Suprapubic skin (tissue), 4 donors: ENCODE results near the gene S100PBP. TPM values are rescaled to one million over a fixed set of nuclear protein-coding genes. Genes with fewer than 3 reads are reported as not detected.
"Not testable (repeated sequence)": the region's sequence is repeated elsewhere in the genome, so short reads cannot be mapped to it uniquely, and the experiment has no call there.

Experiments
- DNase-seq, 2 donors: peaks; one replicate each; pipeline ENCODE4 v3.0.0-alpha.2; 2019; ENCODE audit warnings: low spot score in 2 of 2
- H3K27ac ChIP-seq: fragments of 200-600 bp; sonication (generic); one replicate; pipeline ENCODE4 v1.5.1; 2019
- H3K27me3 ChIP-seq: fragments of 200-600 bp; sonication (generic); one replicate; pipeline ENCODE4 v1.5.1; 2019
- H3K36me3 ChIP-seq: fragments of 200-600 bp; sonication (generic); one replicate; pipeline ENCODE4 v1.5.1; 2019
- H3K4me1 ChIP-seq: fragments of 200-600 bp; sonication (generic); one replicate; pipeline ENCODE4 v1.5.1; 2019
- H3K4me3 ChIP-seq: fragments of 200-600 bp; sonication (generic); one replicate; pipeline ENCODE4 v1.5.1; 2019; ENCODE audit warnings: mild to moderate bottlenecking
- H3K9me3 ChIP-seq: fragments of 200-600 bp; sonication (generic); one replicate; pipeline ENCODE4 v1.5.1; 2019
- EP300 ChIP-seq: sonication (generic); formaldehyde crosslinking; IDR thresholded peaks from one replicate; pipeline ENCODE4 v1.6.1; 2017; ENCODE audit warnings: antibody characterized with exemption
- POLR2A ChIP-seq, 2 donors: fragments of 450-650 bp; IDR thresholded peaks; one replicate each; pipeline ENCODE4 v1.6.1; 2017; ENCODE audit warnings: antibody characterized with exemption in 2 of 2, mild to moderate bottlenecking in 2 of 2, moderate library complexity in 2 of 2
- POLR2AphosphoS5 ChIP-seq, 3 donors: sonication (generic); formaldehyde crosslinking; IDR thresholded peaks; one replicate each; pipeline ENCODE4 v1.6.1; 2017; ENCODE audit warnings: antibody characterized with exemption in 3 of 3
- WGBS: methylation state at CpG from one replicate; pipeline ENCODE4 v1.1.5; 2018; 5-methylcytosine and 5-hydroxymethylcytosine counted together
- total RNA-seq, 4 donors: library from RNA; depleted of rRNA; stranded (reverse); fragments of >200 nt; gene quantifications; one replicate each; pipeline ENCODE4 v1.1.0, GENCODE V29; 2016
- TF ChIP-seq, protein P1 (sequence below), 2 donors: fragments of 200-600 bp in 1 of 2; fragments of 450-650 bp in 1 of 2; sonication (generic) in 1 of 2; IDR thresholded peaks; one replicate each; pipeline ENCODE4 v1.5.1; 2016 to 2019; ENCODE audit warnings: antibody characterized with exemption in 2 of 2, mild to moderate bottlenecking in 1 of 2, moderate library complexity in 1 of 2

Gene S100PBP
- total RNA-seq, 4 donors from 2014 or later: 8.8 to 39.7 (median 18.1) TPM

DNA sequence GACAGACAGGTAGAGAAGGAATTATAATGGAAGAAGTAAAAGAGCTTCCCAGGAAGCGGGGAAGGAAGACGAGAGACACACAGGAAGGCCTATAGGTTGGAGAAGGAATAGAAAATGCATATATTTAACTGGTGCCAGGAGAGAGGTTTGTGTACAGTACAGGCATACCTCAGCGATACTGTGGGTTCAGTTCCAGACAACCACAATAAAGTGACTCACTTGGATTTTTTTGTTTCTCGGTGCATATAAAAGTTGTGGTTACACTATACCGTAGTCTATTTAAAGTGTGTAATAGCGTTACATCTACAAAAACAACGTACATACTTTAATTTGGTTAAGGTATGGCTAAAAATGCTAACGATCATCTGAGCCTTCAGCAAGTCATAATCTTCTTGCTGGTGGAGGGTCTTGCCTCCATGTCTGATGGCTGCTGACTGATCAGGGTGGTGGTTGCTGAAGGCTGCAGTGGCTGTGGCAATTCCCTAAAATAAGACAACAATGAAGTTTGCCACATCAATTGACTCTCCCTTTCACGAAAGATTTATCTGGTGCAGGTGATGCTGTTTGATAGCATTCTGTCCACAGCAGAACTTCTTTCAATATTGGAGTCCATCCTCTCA is 16.2 kb upstream of the S100PBP start:
- Histone ChIP-seq H3K9me3 (no peaks in the 10 kb centered on the region), H3K4me3 (no peak overlapping the region), H3K36me3 (peaks cover 60% of the 10 kb centered on the region), H3K27ac (no peak overlapping the region), H3K4me1 (no peaks in the 10 kb centered on the region), H3K27me3 (no peaks in the 10 kb centered on the region)
- TF ChIP-seq, protein P1, sequence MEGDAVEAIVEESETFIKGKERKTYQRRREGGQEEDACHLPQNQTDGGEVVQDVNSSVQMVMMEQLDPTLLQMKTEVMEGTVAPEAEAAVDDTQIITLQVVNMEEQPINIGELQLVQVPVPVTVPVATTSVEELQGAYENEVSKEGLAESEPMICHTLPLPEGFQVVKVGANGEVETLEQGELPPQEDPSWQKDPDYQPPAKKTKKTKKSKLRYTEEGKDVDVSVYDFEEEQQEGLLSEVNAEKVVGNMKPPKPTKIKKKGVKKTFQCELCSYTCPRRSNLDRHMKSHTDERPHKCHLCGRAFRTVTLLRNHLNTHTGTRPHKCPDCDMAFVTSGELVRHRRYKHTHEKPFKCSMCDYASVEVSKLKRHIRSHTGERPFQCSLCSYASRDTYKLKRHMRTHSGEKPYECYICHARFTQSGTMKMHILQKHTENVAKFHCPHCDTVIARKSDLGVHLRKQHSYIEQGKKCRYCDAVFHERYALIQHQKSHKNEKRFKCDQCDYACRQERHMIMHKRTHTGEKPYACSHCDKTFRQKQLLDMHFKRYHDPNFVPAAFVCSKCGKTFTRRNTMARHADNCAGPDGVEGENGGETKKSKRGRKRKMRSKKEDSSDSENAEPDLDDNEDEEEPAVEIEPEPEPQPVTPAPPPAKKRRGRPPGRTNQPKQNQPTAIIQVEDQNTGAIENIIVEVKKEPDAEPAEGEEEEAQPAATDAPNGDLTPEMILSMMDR (IDR thresholded peaks at IDR 0.05): no peak
- TF ChIP-seq POLR2AphosphoS5 (IDR thresholded peaks at IDR 0.05) (no peak), POLR2A (IDR thresholded peaks at IDR 0.05) (no peak)
- DNase-seq: no peak
- WGBS: 78% methylated on average over 9 of the region's 9 CpGs

DNA sequence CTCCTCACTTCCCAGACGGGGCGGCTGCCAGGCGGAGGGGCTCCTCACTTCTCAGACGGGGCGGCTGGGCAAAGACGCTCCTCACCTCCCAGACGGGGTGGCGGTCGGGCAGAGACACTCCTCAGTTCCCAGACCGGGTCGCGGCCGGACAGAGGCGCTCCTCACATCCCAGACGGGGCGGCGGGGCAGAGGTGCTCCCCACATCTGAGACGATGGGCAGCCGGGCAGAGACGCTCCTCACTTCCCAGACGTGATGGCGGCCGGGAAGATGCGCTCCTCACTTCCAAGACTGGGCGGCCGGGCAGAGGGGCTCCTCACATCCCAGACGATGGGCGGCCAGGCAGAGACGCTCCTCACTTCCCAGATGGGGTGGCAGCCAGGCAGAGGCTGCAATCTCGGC is 13.0 kb upstream of the S100PBP start:
- H3K36me3 ChIP-seq: peaks cover 63% of the 10 kb centered on the region
- H3K27me3 ChIP-seq, H3K9me3 ChIP-seq, H3K27ac ChIP-seq, DNase-seq, H3K4me1 ChIP-seq, H3K4me3 ChIP-seq: not testable (repeated sequence)
- no CpG with 5 or more reads among the region's 30 CpGs for WGBS

DNA sequence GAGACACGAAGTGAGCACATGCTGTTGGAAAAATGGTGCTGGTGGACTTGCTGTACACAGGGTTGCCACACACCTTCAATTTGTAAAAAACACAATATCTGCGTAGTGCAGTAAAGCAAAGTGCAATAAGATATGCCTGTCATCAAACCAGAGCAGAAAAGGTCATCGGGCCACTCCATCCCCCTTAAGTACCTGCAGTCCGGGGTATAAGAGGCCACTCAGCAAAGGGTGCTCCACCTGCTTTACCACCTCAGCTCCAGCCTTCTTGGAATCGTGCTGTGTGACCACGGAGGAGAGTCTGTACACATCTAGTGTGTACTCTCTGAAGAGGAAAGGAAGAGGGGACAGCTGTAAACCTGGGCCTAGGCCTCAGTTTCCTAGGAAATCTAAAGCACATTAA is 11.2 kb upstream of the S100PBP start:
- no peaks in the 10 kb centered on the region for H3K27me3 ChIP-seq
- 92% methylated on average over 6 of the region's 6 CpGs for WGBS
- H3K36me3 ChIP-seq: peaks cover 72% of the 10 kb centered on the region
- no peak overlapping the region for H3K27ac ChIP-seq
- H3K4me3 ChIP-seq: no peak overlapping the region
- TF ChIP-seq POLR2A (IDR thresholded peaks at IDR 0.05): no peak
- TF ChIP-seq EP300: no peak
- no peak for TF ChIP-seq POLR2AphosphoS5 (IDR thresholded peaks at IDR 0.05)
- TF ChIP-seq, protein P1 (IDR thresholded peaks at IDR 0.05): no peak
- no peak for DNase-seq
- no peaks in the 10 kb centered on the region for H3K4me1 ChIP-seq
- no peaks in the 10 kb centered on the region for H3K9me3 ChIP-seq

DNA sequence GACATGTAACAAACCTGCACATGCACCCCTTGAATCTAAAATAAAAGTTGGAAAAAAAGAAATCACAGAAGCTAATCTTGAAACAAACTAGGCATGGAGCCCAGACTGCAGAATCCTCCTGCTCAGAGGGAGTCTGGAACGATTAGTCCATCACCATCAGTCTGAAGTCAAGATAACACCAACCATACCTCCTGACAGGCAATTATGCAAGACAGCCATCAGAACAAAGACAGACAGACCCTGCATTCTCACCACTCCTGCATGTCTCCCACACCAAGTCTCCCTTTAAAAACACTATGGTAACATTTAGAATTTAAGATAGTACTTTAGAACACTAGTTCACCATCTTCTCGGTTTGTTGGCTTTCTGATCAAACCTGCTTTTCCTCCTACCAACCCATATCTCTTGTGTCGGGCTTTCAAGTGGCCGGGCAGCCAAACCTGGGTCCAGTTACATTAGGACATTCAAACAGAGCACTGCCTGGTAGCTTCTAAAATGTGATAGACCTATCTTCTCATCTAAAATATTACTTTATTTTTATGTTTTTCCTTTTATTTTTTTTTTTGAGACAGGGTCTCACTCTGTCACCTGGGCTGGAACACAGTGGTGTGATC is 10.4 kb upstream of the S100PBP start:
- Histone ChIP-seq H3K27me3 (no peaks in the 10 kb centered on the region), H3K4me1 (no peaks in the 10 kb centered on the region), H3K27ac (no peak overlapping the region), H3K4me3 (no peak overlapping the region), H3K9me3 (no peaks in the 10 kb centered on the region), H3K36me3 (peaks cover 68% of the 10 kb centered on the region)
- TF ChIP-seq, protein P1 (IDR thresholded peaks at IDR 0.05): no peak
- TF ChIP-seq POLR2A (IDR thresholded peaks at IDR 0.05): no peak
- no peak for TF ChIP-seq POLR2AphosphoS5 (IDR thresholded peaks at IDR 0.05)
- no peak for TF ChIP-seq EP300
- DNase-seq: no peak
- 80% methylated on average over 4 of the region's 4 CpGs for WGBS

DNA sequence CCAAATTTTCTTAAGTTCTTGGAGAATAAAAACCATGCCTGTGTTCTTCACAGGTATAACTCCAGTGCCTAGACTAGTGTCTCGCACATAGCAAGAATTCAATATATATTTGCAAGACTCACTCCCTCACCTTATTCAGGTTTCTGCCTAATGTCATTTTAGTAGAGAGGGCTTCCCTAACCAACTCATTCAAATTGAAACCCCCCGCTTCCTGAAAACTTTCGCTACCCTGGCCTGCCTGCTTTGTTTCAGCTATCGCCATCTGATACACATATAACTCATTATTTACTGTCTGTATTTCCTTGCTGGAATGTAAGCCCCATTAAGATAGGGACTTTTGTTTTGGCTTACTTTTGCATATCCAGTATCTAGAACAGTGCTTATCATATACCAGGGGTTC is 8.9 kb upstream of the S100PBP start:
- H3K4me1 ChIP-seq: no peaks in the 10 kb centered on the region
- TF ChIP-seq POLR2A (IDR thresholded peaks at IDR 0.05): no peak
- TF ChIP-seq EP300: no peak
- TF ChIP-seq, protein P1 (IDR thresholded peaks at IDR 0.05): no peak
- TF ChIP-seq POLR2AphosphoS5 (IDR thresholded peaks at IDR 0.05): no peak
- H3K27ac ChIP-seq: no peak overlapping the region
- 95% methylated on average over 4 of the region's 4 CpGs for WGBS
- no peak for DNase-seq
- no peak overlapping the region for H3K4me3 ChIP-seq
- no peaks in the 10 kb centered on the region for H3K27me3 ChIP-seq
- H3K9me3 ChIP-seq: no peaks in the 10 kb centered on the region
- peaks cover 61% of the 10 kb centered on the region for H3K36me3 ChIP-seq
